ENCODE results near the gene FERMT2. TPM values are rescaled to one million over a fixed set of nuclear protein-coding genes. Genes with fewer than 3 reads are reported as not detected.

Gene FERMT2
- total RNA-seq, 1 donor from 2014 or later: 82.5 TPM

GRCh38 chr14:52833891-52834290 is 117.0 kb downstream of the FERMT2 start:
- no peaks in the 10 kb centered on the region for H3K9me3 Mint-ChIP-seq
- H3K27me3 Mint-ChIP-seq: peaks cover 8% of the 10 kb centered on the region
- H3K4me1 Mint-ChIP-seq (ENCODE audit: unreplicated experiment): peaks cover 40% of the 10 kb centered on the region
- no peaks in the 10 kb centered on the region for H3K36me3 Mint-ChIP-seq
- no peak for TF ChIP-seq CTCF (conservative IDR thresholded peaks at IDR 0.05)
- no peak for DNase-seq (ENCODE audit: extremely low spot score, unreplicated experiment)
- H3K27ac Mint-ChIP-seq: peak overlapping the region; percentile 22
- H3K4me3 Mint-ChIP-seq: peak overlapping the region; percentile 13

GRCh38 chr14:52829527-52830185 is 121.2 kb downstream of the FERMT2 start:
- Mint-ChIP-seq H3K4me3 (peak overlapping the region; percentile 1), H3K27me3 (peaks cover 8% of the 10 kb centered on the region), H3K27ac (peak overlapping the region; percentile 67), H3K36me3 (no peaks in the 10 kb centered on the region), H3K4me1 (ENCODE audit: unreplicated experiment) (peaks cover 26% of the 10 kb centered on the region), H3K9me3 (no peaks in the 10 kb centered on the region)
- no peak for DNase-seq (ENCODE audit: extremely low spot score, unreplicated experiment)
- no peak for TF ChIP-seq CTCF (conservative IDR thresholded peaks at IDR 0.05)

- H3K4me3 Mint-ChIP-seq: no peak overlapping the region
Measured at GRCh38 chr14:52827426-52827825, 123.4 kb downstream of the FERMT2 start.

GRCh38 chr14:52825085-52825484 is 125.8 kb downstream of the FERMT2 start:
- no peak for TF ChIP-seq CTCF (conservative IDR thresholded peaks at IDR 0.05)
- Mint-ChIP-seq H3K27ac (no peak overlapping the region), H3K4me3 (no peak overlapping the region), H3K4me1 (ENCODE audit: unreplicated experiment) (peaks cover 15% of the 10 kb centered on the region), H3K27me3 (peaks cover 8% of the 10 kb centered on the region), H3K9me3 (no peaks in the 10 kb centered on the region), H3K36me3 (no peaks in the 10 kb centered on the region)
- no peak for DNase-seq (ENCODE audit: extremely low spot score, unreplicated experiment)

More at GRCh38 chr14:52827426-52827825, 123.4 kb downstream of the FERMT2 start:
- peaks cover 26% of the 10 kb centered on the region for H3K4me1 Mint-ChIP-seq (ENCODE audit: unreplicated experiment)
- no peaks in the 10 kb centered on the region for H3K9me3 Mint-ChIP-seq
- DNase-seq (ENCODE audit: extremely low spot score, unreplicated experiment): no peak
- no peak for TF ChIP-seq CTCF (conservative IDR thresholded peaks at IDR 0.05)
- peaks cover 8% of the 10 kb centered on the region for H3K27me3 Mint-ChIP-seq
- H3K27ac Mint-ChIP-seq: no peak overlapping the region
- no peaks in the 10 kb centered on the region for H3K36me3 Mint-ChIP-seq

- Mint-ChIP-seq H3K27me3 (peaks cover 6% of the 10 kb centered on the region), H3K36me3 (no peaks in the 10 kb centered on the region), H3K4me1 (ENCODE audit: unreplicated experiment) (peaks cover 11% of the 10 kb centered on the region), H3K27ac (no peak overlapping the region), H3K4me3 (no peak overlapping the region), H3K9me3 (no peaks in the 10 kb centered on the region)
- DNase-seq (ENCODE audit: extremely low spot score, unreplicated experiment): no peak
- TF ChIP-seq CTCF (conservative IDR thresholded peaks at IDR 0.05): no peak
Measured at GRCh38 chr14:52824462-52824861, 126.4 kb downstream of the FERMT2 start.
